Mesenteric fat pad (tissue), 1 donor: ENCODE measurements around the gene COL13A1. TPM values are rescaled to one million over a fixed set of nuclear protein-coding genes. Genes with fewer than 3 reads are reported as not detected.

Source experiments
- DNase-seq: peaks from one replicate; pipeline ENCODE4 v3.0.0-alpha.2; 2020; ENCODE audit warnings: low spot score
- total RNA-seq: library from RNA; stranded (reverse); fragmentation: NEBNext Ultra II Directional; extraction: Animal tissue kit (Norgen Biotek cat#: 25700); gene quantifications from one replicate; pipeline ENCODE4 v1.2.1, GENCODE V29; 2021
- donor health status: DM: yes; HTN: yes; CAD: no.

Gene COL13A1
- total RNA-seq, 1 donor from 2014 or later, result not detected

DNA sequence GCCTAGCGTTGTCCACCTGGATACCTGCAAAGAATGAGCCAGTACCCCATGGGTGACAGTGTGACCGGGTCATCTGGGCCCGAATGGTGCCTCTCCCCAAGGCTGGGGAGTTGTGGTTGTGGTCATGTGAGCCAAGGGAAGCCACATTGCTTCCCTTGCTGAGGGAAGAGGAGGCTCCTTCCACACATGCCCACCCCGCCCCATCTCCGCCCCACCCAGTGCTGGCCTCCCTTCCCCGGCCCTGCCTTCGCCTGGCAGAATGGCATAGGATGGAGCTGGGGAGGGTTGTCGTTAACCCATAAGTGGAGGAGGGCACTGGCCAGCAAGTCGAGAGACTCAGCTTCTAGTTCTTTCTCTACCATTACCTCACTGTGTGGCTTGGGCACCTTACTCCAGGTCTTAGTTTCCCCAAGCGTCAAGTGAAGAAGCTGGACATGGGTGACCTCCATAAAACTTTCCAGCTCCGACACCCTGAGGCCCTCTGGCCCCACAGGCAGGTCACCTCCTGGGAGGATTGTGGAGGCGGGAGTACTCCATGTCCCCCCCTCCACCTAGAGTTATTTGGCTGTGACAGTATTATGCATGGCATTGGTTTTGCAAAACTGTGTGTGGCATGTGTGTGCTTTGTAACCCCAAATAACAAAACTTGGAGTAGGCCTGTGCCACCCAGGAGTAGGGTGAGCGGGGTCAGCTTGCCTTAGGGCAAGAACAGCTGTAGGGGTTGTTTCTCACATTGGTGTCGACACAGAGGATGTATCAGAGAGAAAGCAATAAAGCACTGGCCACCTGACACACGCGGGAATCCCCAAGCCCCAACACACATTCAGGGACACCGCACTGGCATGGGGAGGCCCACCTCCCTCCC is 160.4 kb downstream of the COL13A1 start:
- DNase-seq, result no peak

DNA sequence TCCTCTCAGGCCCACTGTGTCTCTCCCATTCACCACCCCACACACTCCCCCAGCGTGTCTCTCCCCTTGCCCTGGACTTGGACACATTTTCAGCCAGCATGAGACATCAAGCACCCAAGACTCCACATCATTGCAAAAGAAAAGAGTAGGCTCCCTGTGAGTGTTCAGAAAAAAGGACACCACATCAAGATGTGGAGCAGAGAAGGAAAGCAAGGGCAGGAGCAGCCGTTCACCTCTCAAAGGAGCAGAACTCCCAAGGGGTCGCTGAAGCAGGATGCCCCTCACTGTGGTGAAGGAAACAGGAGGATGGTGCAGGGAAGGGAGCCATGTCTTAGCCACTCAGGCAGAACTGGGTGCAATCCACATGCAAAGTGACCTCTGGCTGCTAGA is 161.0 kb downstream of the COL13A1 start:
- no peak for DNase-seq

DNA sequence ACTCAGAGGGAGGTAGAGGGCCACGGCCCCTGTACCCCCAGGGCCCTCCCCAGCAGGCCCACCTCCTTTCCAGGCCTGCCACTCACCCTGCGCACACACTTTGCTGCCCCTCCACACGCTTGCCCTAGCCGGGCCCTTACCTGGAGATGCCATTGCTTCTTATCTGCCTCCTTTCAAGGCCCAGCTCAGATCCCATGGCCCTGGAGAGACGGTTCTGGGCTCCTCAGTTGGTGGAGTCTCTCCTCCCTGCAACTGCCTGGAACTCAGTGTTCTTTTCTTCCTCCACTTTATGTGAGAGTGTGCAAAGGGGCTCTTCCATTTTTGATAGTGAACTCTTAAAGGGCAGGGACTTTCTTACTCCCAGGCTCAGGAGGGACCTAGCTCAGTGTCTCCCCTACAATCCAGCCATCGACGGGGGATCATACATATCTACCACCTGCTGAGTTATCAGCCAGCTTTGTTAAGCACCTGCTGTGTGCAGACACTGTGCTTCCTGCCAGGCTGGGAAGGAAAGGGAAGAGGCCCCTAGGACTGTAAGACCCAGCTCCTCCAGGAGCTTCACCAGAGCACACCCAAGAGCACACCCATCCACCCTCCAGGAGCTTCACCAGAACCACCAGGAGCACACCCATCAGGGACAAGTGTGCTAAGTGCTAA is 161.6 kb downstream of the COL13A1 start:
- no peak for DNase-seq

DNA sequence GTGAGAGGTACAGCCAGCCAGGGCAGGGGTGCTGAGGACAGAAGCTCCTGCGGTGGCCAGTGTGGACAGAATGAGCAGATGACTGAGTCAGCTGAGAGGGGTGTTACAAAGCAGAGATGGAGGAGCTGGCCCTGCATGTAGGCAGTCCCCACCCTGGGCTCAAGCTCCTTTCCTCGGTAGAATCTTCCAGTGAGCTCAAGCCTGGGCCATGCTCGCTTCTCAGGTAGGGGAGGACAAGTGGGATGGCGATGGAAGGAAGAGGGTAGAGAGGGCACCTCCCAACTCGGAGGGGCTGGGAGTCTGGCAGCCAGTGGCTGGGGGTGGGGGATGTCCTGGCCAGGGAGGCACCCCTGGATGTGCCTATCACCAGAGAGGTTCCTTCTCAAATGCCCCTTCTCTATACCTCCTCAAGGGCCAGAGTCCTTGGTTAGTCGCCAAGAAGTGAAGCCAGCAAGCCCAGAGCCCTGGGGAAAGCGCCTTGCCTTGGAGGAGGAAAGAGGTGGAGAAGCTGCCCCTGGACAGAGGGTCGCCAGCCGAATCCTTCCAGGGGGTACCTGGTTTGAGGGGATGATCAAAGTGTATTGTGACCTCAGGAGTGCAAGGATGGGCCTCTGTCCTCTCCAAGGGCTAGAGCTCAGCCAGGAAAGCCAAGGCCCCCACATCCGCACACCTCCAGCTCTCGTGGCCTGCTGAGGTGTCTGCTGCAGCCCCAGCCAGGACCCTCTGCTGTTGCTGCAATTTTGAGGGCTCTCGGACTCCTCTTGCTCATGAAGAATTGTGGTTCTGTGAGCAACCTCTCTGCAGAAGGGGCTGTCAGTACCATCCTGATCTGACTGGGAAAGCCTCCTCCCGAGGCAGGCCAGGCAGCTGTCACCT is 162.4 kb downstream of the COL13A1 start:
- no peak for DNase-seq

DNA sequence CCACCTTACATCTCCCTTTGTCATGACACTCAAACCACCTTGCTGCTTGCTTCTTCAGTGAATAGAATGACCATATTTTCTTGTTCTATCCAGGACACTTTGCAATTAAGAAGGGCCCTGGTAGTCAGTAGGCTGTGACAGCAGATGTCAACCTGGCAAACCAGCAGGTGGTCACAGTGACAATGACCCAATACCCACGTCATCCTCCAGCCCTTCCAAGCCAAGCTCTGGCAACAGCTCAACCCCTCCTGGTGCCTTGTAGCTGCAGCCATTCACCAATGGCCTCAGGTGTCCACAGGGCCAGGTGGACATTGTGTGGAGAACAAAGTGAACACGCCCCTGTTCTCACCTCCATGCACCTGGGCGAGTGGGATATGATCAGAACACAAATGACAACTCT is 163.4 kb downstream of the COL13A1 start:
- DNase-seq, result no peak

DNA sequence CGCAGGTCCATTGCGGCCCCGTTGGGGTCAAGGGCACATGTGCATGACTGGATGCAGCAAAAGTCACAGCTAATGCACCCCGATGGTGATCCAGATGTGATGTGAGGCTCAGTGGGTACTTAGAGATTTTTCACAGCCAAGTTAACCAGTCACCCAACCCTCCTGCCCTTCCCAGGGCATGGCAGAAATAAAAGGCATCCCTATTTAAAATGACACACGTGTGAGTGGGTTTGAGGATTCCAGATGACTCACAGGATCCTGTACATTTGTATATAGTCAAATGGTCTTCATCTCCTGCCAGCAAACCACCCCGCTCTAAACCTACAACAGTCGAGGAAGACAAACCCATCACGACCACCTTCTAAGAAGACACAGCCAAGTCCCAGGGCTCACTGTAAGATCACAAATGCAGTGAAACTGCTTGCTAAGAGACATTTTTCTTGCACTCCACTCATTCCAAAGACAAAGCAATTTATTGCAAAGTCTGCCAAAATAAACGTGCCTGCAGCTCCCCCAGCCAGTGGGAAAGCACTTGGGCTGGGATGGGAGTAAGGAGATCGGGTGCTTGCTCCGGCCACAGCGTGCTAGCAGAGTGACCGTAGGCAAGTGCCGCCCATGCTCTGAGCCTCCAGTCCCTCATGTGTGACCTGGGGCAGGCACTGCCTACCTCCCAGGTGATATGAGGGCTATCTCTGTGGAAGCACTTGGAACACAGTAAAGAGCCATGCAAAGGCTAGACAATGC is 164.4 kb downstream of the COL13A1 start:
- no peak for DNase-seq

DNA sequence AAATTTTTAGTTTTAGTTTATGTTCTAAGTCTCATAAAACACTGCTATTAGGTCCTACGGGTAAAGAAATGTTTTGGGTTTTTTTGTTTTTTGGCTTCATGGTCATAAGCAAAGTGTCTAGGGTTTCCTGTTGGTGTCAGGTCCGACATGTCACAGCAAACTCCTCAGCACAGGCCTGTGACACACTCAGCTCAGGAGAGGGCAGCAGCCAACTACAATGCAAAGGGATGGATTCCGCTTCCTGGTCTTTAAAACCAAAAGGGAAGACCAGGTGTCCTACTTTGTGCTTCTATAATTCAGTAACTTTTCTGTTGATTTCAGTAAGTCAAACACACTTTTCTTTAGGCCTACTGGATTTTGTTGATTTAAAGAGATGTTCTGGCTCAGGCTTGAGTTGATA is 167.1 kb downstream of the COL13A1 start:
- no peak for DNase-seq

DNA sequence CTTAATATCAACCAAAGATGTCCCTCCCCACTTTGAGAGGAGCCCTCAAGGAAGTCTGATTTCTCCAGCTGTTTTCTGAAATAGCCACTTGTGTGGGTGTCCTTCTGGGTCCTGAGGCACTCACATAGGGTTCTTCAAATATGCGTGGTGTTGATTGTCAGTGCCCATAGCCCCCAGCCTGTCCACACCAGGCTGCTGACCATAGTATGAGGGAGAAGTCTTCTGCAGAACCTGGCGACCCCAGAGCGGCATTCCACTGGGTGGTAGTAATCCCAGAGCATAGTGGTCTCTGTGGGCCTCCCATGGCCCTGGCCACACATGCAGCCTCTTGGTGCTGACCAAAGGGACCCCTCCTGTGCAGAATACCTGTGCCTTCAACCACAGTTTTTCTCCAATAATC is 168.3 kb downstream of the COL13A1 start:
- no peak for DNase-seq

DNA sequence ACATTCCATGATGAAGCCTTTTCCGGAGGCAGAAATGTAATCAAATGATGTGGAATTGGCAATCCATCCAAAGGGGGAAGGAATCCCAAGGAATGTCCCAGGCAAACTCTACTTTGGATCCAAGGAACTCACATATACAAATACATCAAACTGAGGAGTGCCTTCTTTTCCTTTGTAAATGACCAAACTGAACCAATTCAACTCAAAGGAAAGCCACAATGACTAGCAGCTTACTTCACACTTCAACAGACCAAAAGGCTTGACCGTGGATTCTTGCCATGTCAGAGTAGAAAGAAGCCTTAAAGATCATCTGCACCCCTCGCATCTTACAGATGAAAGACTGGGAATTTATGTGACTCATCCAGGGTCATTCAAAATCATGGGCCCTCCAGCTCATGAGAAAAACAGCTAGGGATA is 171.3 kb downstream of the COL13A1 start:
- no peak for DNase-seq

DNA sequence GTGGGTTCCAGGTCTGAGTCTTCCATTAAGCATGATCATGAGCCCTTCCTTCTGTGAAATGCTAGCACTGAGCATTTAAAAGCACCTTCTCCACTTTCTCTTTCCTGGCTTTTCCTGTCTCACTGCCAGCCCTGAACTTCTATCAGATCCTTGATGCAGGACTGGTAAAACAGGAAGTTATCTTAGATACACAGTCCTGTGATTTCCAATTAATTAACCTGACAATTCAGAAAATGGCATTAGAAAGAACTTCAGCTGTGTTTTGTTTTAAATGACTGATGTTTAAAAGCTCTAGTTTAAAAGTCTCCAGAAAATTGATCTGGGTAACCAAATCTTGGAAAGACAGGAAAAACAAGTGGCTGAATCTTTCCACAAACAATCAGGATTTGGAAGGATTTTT is 172.0 kb downstream of the COL13A1 start:
- DNase-seq, result no peak

DNA sequence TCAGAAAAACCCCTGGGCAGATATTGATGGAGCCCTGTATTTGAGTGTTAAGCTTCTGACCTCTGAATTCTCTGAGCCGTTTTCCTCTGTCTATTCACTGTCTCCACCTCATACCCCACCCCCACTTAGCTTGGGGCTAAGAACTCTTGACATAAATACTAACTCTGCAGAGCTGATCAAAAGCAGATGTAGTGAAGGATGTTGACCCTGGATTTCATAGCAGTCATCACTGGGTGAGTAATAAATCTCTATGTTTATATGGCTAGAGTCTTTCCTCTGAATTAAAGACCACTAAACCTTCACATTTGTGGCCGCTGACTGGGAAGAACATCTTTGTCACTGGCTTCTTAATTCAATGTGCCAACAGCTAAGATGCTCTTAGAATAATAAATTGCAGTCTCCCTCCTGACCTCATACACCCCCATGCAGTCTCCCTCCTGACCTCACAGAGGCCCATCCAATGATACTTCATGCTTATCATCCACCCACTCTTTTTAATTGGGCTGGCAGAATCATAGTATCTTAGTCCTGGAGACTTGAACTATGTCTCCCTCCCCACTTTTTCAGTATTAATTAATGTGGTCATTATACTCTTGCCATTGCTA is 172.9 kb downstream of the COL13A1 start:
- no peak for DNase-seq

DNA sequence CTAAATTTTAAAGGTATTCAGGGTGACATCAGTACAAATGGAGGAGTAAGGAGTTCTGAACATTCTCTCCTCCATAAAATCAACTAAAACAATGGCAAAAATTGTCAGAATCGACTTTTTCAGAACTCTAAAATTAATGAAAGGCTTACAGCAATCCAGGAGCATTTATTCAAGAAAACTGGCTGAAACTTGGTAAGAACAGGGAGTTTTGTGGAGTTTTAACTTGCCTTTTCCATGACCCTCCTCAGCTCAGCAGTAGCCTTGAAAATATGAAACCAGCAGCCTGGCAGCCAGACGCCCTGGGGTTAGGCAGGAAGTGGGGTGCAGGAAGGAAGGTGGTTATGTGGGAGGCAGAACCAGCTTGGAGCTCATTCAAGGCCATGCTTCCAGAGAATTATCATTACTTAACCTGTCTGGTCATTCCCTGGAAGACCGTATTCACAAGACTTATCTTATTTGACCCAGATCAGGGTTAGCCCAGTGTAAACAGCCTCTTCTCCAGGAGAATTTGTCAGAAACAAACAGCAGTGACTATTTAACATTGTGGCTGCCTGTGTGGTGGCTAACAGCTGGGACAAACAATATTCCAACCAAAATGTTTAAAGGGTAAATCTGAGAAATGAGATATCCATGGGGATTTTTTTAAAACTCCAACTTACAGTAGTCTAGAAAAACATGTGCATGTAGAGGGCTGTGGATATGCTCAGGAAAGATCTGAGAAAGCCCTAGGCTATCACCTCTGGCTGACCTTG is 175.3 kb downstream of the COL13A1 start:
- DNase-seq, result no peak

DNA sequence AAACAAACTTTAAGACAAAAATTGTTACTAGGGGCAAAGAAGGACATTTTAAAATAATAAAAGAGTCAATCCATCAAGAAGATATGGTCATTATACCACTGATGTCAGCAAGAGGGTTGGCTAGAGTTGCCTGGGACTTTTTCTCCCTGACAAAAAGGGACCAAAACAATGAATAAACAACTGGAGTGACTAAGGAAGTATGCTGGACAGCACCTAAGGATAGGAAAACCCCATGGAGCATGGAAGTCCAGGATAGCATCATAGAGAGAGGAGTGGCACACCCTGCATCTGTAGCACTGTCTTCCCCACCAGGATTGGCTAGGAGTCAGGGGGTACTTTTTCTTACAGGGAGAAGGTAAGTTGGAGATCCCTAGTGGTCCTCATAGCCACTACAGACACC is 177.5 kb downstream of the COL13A1 start:
- no peak for DNase-seq

DNA sequence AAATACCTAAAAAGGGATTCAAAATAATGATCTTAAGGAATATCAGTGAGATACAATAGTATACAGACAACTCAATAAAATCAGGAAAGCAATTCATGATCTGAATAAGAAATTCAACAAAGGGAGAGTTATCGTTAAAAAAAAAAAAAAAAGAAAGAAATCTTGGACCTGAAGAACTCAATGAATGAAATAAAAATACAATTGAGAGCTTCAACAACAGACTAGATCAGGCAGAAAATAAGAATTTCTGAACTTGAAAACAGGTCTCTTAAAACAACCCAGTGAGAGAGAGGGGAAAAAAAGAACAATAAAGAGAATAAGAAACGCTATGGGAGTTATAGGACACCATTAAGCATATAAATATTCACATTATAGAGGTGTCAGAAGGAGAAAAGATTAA is 179.0 kb downstream of the COL13A1 start:
- DNase-seq, result no peak

DNA sequence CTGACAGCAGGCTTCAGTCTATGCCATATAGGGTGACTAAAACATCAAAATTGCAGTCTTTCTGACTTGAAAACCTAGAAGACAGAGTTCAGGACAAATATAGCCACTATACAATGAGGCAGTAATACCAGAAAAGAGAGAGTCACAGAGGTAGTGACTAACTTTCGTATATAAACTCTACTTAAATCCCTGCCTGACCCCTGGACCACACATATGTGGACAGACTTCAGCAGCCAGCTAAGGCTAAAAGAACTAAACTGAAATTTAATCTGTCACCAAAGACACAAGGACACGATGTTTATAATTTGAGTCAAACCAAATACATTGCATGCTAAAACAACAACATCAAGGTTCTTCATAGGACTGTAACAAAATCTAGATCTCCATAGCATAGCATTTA is 186.4 kb downstream of the COL13A1 start:
- no peak for DNase-seq

DNA sequence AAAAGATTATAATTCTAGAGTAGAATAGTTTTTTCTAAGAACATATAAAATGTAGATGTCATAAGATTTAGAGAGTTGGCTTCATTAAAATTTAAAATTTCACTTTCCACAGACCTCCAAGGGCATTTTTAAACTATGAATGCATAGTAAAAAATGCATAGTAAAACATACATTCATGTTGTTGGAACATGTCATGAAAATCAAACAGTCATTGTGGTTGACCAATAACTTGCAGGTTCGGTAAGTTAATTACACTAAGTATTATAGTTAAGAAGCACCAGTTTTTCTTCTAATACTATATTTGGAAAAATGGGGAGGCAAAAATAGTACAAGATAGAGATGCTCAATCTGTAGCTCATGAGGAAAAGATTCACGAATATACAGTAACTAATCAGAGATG is 189.4 kb downstream of the COL13A1 start:
- no peak for DNase-seq

DNA sequence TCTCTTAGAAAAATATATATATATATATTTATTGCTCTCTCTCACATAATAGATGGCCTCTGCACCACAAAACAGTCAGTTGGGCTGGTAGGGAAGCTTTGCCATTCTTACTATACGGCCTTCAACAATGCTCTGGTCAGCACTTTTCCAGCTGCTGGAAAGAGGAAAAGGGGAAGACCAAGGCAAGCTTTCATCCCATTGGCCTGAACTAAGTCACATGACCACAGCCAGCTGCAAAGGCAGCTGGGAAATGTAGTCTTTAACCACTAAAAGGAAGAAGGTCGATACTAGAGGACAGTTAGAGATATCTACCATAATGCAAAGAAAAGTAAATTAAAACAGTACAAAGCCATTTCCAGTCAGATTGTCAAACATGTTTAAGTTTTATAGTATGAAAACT is 192.6 kb downstream of the COL13A1 start:
- no peak for DNase-seq

DNA sequence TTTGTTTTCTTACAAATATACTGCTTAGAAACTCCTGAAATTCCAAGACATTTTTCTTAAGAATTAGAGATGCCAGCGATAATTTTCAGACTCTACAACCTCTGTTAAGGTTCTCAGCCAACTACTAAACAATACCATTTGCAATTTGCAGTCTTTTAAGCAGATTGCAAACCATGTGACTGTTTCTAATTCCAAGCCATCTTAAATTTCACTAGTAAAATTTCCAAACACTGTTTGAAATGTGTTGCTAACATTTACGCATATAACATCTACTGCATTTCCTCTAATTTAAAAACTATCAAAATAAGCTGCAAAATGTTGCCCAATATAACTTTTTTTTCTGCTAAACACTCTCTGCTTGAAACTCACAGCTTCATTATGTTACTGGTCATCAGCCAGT is 194.9 kb downstream of the COL13A1 start:
- DNase-seq, result no peak

DNA sequence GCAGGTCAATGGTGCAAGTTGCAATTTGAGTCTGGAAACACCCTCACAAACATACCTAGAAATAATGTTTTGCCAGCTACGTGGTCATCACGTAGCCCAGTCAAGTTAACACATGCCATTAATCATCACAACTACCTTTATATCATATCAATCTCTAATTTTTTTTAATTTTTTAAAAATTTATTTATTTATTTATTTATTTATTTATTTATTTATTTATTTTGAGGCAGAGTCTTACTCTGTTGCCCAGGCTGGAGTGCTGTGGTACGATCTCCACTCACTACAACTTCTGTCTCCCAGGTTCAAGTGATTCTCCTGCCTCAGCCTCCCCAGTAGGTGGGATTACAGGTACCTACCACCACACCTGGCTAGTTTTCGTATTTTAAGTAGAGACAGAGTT is 198.6 kb downstream of the COL13A1 start:
- no peak for DNase-seq
